ENCODE results near the gene ZNF326.

Gene ZNF326, protein sequence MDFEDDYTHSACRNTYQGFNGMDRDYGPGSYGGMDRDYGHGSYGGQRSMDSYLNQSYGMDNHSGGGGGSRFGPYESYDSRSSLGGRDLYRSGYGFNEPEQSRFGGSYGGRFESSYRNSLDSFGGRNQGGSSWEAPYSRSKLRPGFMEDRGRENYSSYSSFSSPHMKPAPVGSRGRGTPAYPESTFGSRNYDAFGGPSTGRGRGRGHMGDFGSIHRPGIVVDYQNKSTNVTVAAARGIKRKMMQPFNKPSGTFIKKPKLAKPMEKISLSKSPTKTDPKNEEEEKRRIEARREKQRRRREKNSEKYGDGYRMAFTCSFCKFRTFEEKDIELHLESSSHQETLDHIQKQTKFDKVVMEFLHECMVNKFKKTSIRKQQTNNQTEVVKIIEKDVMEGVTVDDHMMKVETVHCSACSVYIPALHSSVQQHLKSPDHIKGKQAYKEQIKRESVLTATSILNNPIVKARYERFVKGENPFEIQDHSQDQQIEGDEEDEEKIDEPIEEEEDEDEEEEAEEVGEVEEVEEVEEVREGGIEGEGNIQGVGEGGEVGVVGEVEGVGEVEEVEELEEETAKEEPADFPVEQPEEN

DNA sequence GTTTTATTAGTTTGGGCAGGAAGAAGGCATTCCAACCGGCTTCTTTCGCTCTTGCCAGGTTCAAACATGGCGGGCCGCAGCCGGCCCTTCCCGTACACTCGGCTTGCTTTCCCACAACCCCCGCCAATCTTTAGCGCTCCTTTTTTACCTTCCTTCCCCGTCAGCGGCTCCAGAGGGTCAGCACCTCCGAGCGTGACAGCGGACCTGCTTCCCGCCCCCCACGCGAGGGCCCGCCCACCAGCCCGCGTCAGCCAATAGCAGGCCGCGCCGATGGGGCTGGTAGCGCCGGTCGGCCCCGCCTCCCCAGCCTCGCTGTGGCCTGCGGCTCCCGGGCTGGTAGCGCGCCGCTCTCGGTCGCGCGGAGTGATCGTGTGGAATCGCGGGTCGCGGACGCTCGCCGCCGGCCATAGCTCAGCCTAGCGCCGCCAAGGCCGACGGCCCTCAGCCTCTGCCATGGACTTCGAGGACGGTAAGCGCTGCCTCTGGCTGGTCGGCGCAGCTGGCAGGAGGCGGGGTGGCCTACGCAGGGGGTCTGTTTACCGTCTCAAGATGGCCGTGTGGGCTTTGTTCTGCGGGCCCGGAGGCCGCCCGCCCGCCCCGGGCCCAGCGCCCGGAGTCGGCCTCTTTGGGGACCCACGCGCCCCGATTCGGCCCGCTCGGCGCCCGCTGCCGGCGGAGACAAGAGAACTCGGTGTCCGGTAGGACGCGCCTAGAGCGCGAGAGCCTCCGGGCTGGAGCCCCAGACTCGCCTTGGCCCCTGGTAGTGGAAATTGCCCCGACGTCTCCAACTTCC is at the start of gene ZNF326:
TSS of gene ZNF326 (plus strand) at position 306 of the 793 bp plus-strand sequence. CDS start at position 454, 148 bp downstream.
- peaks cover 7% of the 10 kb centered on the region for H3K36me3 ChIP-seq (replicated peaks)
- peaks cover 23% of the 10 kb centered on the region for H3K4me1 ChIP-seq
- H3K4me3 ChIP-seq, result peak within 1 kb of the TSS; percentile 80
- peak; percentile 94 to 98 for DNase-seq (ENCODE audit: low spot score in 2 of 2)
- H3K27me3 ChIP-seq (ENCODE audit: low read depth), result no peaks in the 10 kb centered on the region
- in situ Hi-C loops (cut with MboI; ENCODE audit: low sequenced_read_pairs), result loop anchor here (25.0 kb wide), 1 partner anchor 358 kb away; the partner anchor contains the start of gene LRRC8C
- H3K9me3 ChIP-seq, result no peaks in the 10 kb centered on the region

- Histone ChIP-seq H3K4me1 (peaks cover 39% of the 10 kb centered on the region), H3K9me3 (no peaks in the 10 kb centered on the region; the same call in 1 of the 2 replicates), H3K36me3 (replicated peaks) (no peaks in the 10 kb centered on the region), H3K4me3 (no peak overlapping the region), H3K27me3 (ENCODE audit: low read depth) (no peaks in the 10 kb centered on the region)
- no peak for DNase-seq (ENCODE audit: low spot score in 2 of 2)
- in situ Hi-C loops (cut with MboI; ENCODE audit: low sequenced_read_pairs), result loop anchor here (10.0 kb wide), 1 partner anchor 81 kb away; no protein-coding TSS in a partner anchor
Observed at GRCh38 chr1:89945852-89946476, 48.9 kb upstream of the ZNF326 start.

- in situ Hi-C loops (cut with MboI; ENCODE audit: low sequenced_read_pairs), result loop anchor here (10.0 kb wide), 1 partner anchor 82 kb away; no protein-coding TSS in a partner anchor
- H3K4me1 ChIP-seq, result peaks cover 44% of the 10 kb centered on the region
- H3K4me3 ChIP-seq, result no peak overlapping the region
- no peaks in the 10 kb centered on the region for H3K36me3 ChIP-seq (replicated peaks)
- no peak for DNase-seq (ENCODE audit: low spot score in 2 of 2)
- no peaks in the 10 kb centered on the region for H3K27me3 ChIP-seq (ENCODE audit: low read depth)
- H3K9me3 ChIP-seq, result no peaks in the 10 kb centered on the region; the same call in 1 of the 2 replicates
Observed at GRCh38 chr1:89946532-89946931, 48.4 kb upstream of the ZNF326 start.

DNA sequence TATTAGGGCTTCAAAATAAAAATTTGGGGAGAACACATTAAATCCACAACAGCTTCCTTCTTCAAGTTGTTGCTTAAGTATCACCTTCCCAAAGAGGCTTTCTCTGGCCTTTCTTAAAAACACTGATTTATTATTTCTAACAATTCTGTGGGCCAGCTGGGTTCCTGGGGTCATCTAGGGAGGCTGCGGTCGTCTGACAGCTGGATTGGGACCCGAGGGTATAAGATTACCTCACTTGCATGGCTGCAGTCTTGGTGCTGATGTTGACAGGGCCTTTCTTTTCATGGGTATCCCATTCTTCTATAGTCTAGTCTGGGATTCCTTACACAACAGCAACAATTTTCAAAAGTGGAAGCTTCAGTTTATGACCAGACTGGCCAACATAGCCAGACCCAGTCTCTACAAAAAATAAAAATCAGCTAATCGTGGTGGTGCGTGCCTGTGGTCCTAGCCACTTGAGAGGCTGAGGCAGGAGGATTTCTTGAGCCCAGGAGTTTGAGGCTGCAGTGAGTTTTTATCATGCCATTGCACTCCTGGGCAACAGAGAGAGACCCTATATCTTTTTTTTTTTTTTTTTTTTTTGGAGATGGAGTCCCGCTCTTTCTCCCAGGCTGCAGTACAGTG is 46.1 kb upstream of the ZNF326 start:
- Histone ChIP-seq H3K4me3 (no peak overlapping the region), H3K4me1 (peaks cover 47% of the 10 kb centered on the region), H3K27me3 (ENCODE audit: low read depth) (no peaks in the 10 kb centered on the region), H3K9me3 (no peaks in the 10 kb centered on the region; the same call in 1 of the 2 replicates), H3K36me3 (replicated peaks) (no peaks in the 10 kb centered on the region)
- DNase-seq (ENCODE audit: low spot score in 2 of 2), result no peak
- in situ Hi-C loops (cut with MboI; ENCODE audit: low sequenced_read_pairs), result loop anchor here (10.0 kb wide), 1 partner anchor 84 kb away; no protein-coding TSS in a partner anchor

DNA sequence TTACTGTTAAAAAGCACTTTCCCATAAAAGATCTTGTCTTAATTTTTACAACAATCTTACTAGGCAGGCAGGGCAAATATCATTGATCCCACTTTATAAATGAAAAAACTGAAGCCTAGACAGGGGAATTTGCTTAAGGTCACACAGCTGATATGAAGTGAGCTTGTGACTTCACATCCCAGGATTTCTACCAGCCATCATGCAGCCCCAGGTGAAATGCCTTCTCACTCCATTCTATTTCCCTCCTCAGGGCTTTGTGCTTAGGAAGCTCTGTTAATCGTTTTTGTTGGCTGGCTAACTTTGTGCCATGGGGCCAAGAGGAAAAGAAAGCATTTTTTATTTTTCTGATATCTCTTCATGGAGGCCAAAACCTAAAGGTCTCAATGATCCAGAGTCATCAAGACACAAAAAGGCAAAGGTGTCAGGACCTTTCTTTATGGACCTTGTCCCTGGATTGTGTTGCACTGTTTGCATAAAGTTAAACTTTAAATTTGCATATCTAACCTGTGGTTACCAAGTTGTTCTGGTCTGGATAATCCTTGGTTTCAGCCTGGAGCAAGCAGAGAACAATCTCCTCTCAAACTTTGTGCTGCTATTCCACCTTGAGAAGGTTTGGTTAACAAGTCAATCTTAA is 44.8 kb upstream of the ZNF326 start:
- H3K4me3 ChIP-seq, result no peak overlapping the region
- H3K27me3 ChIP-seq (ENCODE audit: low read depth), result no peaks in the 10 kb centered on the region
- no peak for DNase-seq (ENCODE audit: low spot score in 2 of 2)
- H3K9me3 ChIP-seq, result no peaks in the 10 kb centered on the region; the same call in 1 of the 2 replicates
- in situ Hi-C loops (cut with MboI; ENCODE audit: low sequenced_read_pairs), result loop anchor here (10.0 kb wide), 1 partner anchor 85 kb away; no protein-coding TSS in a partner anchor
- H3K36me3 ChIP-seq (replicated peaks), result no peaks in the 10 kb centered on the region
- peaks cover 40% of the 10 kb centered on the region for H3K4me1 ChIP-seq

GRCh38 chr1:89950703-89951102 is 44.2 kb upstream of the ZNF326 start:
- peaks cover 46% of the 10 kb centered on the region for H3K4me1 ChIP-seq
- H3K4me3 ChIP-seq, result no peak overlapping the region
- no peak for DNase-seq (ENCODE audit: low spot score in 2 of 2)
- in situ Hi-C loops (cut with MboI; ENCODE audit: low sequenced_read_pairs), result no loop called here
- H3K36me3 ChIP-seq (replicated peaks), result no peaks in the 10 kb centered on the region
- H3K9me3 ChIP-seq, result no peaks in the 10 kb centered on the region
- no peaks in the 10 kb centered on the region for H3K27me3 ChIP-seq (ENCODE audit: low read depth)

GRCh38 chr1:89951766-89952604 is 42.9 kb upstream of the ZNF326 start:
- DNase-seq (ENCODE audit: low spot score in 2 of 2), result peak in 1 of 2 experiments; percentile 94
- peaks cover 51% of the 10 kb centered on the region for H3K4me1 ChIP-seq
- H3K9me3 ChIP-seq, result no peaks in the 10 kb centered on the region
- in situ Hi-C loops (cut with MboI; ENCODE audit: low sequenced_read_pairs), result no loop called here
- no peaks in the 10 kb centered on the region for H3K36me3 ChIP-seq (replicated peaks)
- H3K27me3 ChIP-seq (ENCODE audit: low read depth), result no peaks in the 10 kb centered on the region
- no peak overlapping the region for H3K4me3 ChIP-seq

GRCh38 chr1:89952605-89953130 is 42.2 kb upstream of the ZNF326 start:
- DNase-seq (ENCODE audit: low spot score in 2 of 2), result peak in 1 of 2 experiments; percentile 41
- H3K4me1 ChIP-seq, result peaks cover 51% of the 10 kb centered on the region
- H3K36me3 ChIP-seq (replicated peaks), result no peaks in the 10 kb centered on the region
- in situ Hi-C loops (cut with MboI; ENCODE audit: low sequenced_read_pairs), result no loop called here
- H3K4me3 ChIP-seq, result no peak overlapping the region
- no peaks in the 10 kb centered on the region for H3K27me3 ChIP-seq (ENCODE audit: low read depth)
- H3K9me3 ChIP-seq, result no peaks in the 10 kb centered on the region

DNA sequence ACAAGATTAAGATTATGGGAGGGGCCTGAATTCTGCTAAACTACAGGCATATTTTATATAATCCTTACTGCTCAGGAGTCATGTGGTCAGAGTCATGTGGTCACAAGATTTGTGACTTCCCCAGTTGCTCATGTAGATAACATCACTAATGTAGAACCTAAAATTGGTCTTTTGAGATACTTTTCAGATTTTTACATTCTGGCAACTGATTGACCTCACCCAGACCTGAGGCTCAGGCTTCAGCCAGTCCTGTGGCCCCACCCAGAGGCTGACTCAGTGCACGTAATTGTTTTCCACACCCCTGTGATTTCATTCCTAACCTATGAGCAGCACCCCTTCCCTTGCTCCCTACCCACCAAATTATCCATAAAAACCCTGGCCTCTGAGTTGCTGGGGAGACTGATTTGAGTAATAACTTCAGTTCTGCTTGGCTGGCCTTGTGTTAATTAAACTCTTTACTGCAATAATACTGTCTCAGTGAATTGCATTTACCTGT is 41.7 kb upstream of the ZNF326 start:
- Histone ChIP-seq H3K27me3 (ENCODE audit: low read depth) (no peaks in the 10 kb centered on the region), H3K9me3 (no peaks in the 10 kb centered on the region), H3K4me1 (peaks cover 51% of the 10 kb centered on the region), H3K36me3 (replicated peaks) (no peaks in the 10 kb centered on the region), H3K4me3 (no peak overlapping the region)
- in situ Hi-C loops (cut with MboI; ENCODE audit: low sequenced_read_pairs), result no loop called here
- peak; percentile 53 to 70 for DNase-seq (ENCODE audit: low spot score in 2 of 2)

DNA sequence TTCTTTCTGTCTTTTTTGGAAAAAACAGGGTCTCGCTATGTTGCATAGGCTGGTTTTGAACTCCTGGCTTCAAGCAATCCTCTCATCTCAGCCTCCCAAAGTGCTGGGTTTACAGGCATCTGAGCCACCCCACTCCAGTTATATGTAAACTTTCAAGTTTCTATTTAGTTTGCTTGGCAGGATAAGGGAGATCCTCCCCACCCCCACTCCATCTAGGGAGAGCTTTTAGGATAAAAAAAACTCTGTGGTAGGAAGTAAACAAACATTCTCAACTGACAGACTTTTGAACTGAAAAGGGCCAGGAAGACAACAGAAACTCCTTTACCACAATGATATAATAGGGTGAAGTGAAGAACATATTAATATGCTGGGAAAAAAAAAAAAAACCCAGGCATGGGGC is 41.0 kb upstream of the ZNF326 start:
- H3K36me3 ChIP-seq (replicated peaks), result no peaks in the 10 kb centered on the region
- H3K4me1 ChIP-seq, result peaks cover 51% of the 10 kb centered on the region
- no peaks in the 10 kb centered on the region for H3K9me3 ChIP-seq
- in situ Hi-C loops (cut with MboI; ENCODE audit: low sequenced_read_pairs), result no loop called here
- DNase-seq (ENCODE audit: low spot score in 2 of 2), result no peak
- no peaks in the 10 kb centered on the region for H3K27me3 ChIP-seq (ENCODE audit: low read depth)
- H3K4me3 ChIP-seq, result no peak overlapping the region

DNA sequence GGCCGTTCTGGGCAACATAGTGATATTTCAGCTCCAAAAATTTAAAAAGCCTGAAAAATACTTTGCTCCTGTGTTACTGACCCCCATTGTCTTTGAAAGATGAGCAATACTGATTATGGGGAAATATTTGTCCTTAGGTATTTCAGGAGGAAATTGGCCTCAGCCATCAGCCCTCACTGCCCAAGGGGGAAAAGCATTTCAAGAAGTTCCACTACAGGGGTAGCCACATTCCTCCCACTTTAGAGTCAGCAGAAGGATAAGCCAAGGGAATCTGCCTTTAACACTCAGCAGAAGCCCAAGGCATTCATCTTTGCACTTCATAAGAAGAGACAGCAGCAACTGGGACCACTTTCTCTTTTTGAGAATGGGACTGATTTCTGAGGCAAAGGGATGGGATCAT is 40.5 kb upstream of the ZNF326 start:
- Histone ChIP-seq H3K9me3 (no peaks in the 10 kb centered on the region), H3K27me3 (ENCODE audit: low read depth) (no peaks in the 10 kb centered on the region), H3K4me1 (peaks cover 51% of the 10 kb centered on the region), H3K36me3 (replicated peaks) (no peaks in the 10 kb centered on the region), H3K4me3 (no peak overlapping the region)
- in situ Hi-C loops (cut with MboI; ENCODE audit: low sequenced_read_pairs), result no loop called here
- DNase-seq (ENCODE audit: low spot score in 2 of 2), result no peak
